HFFc6 (cell line): ENCODE results near the gene SPRN. TPM values are rescaled to one million over a fixed set of nuclear protein-coding genes. Genes with fewer than 3 reads are reported as not detected.

Experiments used
- DNase-seq: peaks from one replicate; pipeline ENCODE4 v3.0.0-alpha.2; 2018
- H3K27ac Mint-ChIP-seq: 2 replicates; pipeline ENCODE4 v1.8.0; 2020; ENCODE audit warnings: mild to moderate bottlenecking, mixed read lengths
- H3K27me3 Mint-ChIP-seq: 2 replicates; pipeline ENCODE4 v1.8.0; 2021; ENCODE audit warnings: mild to moderate bottlenecking, moderate library complexity, mixed read lengths; ENCODE audit not compliant: insufficient read depth
- H3K36me3 Mint-ChIP-seq: 2 replicates; pipeline ENCODE4 v1.8.0; 2021; ENCODE audit warnings: low read depth, mixed read lengths
- H3K4me1 Mint-ChIP-seq: 2 replicates; pipeline ENCODE4 v1.8.0; 2020; ENCODE audit warnings: low read depth, mixed read lengths
- H3K4me3 Mint-ChIP-seq: 2 replicates; pipeline ENCODE4 v1.8.0; 2020; ENCODE audit warnings: mild to moderate bottlenecking, moderate library complexity, mixed read lengths
- H3K9me3 Mint-ChIP-seq: 2 replicates; pipeline ENCODE4 v1.8.0; 2020; ENCODE audit warnings: mild to moderate bottlenecking, mixed read lengths
- CTCF ChIP-seq: fragments of 200-600 bp; sonication (generic); IDR thresholded peaks from 2 replicates; pipeline ENCODE4 v1.5.0; 2021; ENCODE audit warnings: antibody characterized with exemption, mild to moderate bottlenecking
- total RNA-seq, 6 experiments: library from RNA; stranded (reverse); fragmentation: NEBNext Ultra II Directional; extraction: Animal tissue kit (Norgen Biotek cat#: 25700); gene quantifications; 2 replicates in 1 of 6; 3 replicates in 5 of 6; pipeline ENCODE4 v1.2.3, GENCODE V29; 2021

Gene SPRN
- total RNA-seq, 6 experiments from 2014 or later: 0.31 to 2.9 (median 0.40) TPM

- Mint-ChIP-seq H3K4me3 (no peak overlapping the region), H3K4me1 (no peaks in the 10 kb centered on the region), H3K36me3 (no peaks in the 10 kb centered on the region; the same call in 1 of the 2 replicates), H3K9me3 (no peaks in the 10 kb centered on the region), H3K27me3 (peaks cover 2% of the 10 kb centered on the region; the same call in 1 of the 2 replicates), H3K27ac (no peak overlapping the region)
- DNase-seq: no peak
- TF ChIP-seq CTCF: no peak
Observed at GRCh38 chr10:133422223-133422806, 2.1 kb downstream of the SPRN start.

- no peak for TF ChIP-seq CTCF
- Mint-ChIP-seq H3K36me3 (no peaks in the 10 kb centered on the region; the same call in 1 of the 2 replicates), H3K4me1 (no peaks in the 10 kb centered on the region), H3K9me3 (no peaks in the 10 kb centered on the region), H3K27ac (no peak overlapping the region), H3K4me3 (no peak overlapping the region), H3K27me3 (peaks cover 2% of the 10 kb centered on the region; the same call in 1 of the 2 replicates)
- DNase-seq: no peak
Observed at GRCh38 chr10:133421336-133422222, 2.8 kb downstream of the SPRN start.

GRCh38 chr10:133420579-133420978, 3.8 kb downstream of the SPRN start:
- Mint-ChIP-seq H3K4me3 (no peak overlapping the region), H3K27ac (no peak overlapping the region), H3K36me3 (peaks cover 7% of the 10 kb centered on the region), H3K27me3 (peaks cover 2% of the 10 kb centered on the region; the same call in 1 of the 2 replicates), H3K9me3 (0 out of 2 replicates have a peak, but pooled peaks cover 1% of the 10 kb centered on the region), H3K4me1 (no peaks in the 10 kb centered on the region)
- DNase-seq: no peak
- TF ChIP-seq CTCF: no peak

GRCh38 chr10:133420028-133420427, 4.4 kb downstream of the SPRN start:
- H3K27ac Mint-ChIP-seq: no peak overlapping the region
- TF ChIP-seq CTCF: no peak
- H3K4me1 Mint-ChIP-seq: no peaks in the 10 kb centered on the region
- DNase-seq: no peak
- 0 out of 2 replicates have a peak, but pooled peaks cover 5% of the 10 kb centered on the region for H3K9me3 Mint-ChIP-seq
- peaks cover 2% of the 10 kb centered on the region; the same call in 1 of the 2 replicates for H3K27me3 Mint-ChIP-seq
- H3K4me3 Mint-ChIP-seq: no peak overlapping the region
- H3K36me3 Mint-ChIP-seq: peaks cover 13% of the 10 kb centered on the region

GRCh38 chr10:133419211-133419950, 5.0 kb downstream of the SPRN start:
- Mint-ChIP-seq H3K27me3 (peaks cover 2% of the 10 kb centered on the region; the same call in 1 of the 2 replicates), H3K27ac (no peak overlapping the region), H3K36me3 (peaks cover 16% of the 10 kb centered on the region), H3K4me1 (no peaks in the 10 kb centered on the region), H3K9me3 (0 out of 2 replicates have a peak, but pooled peaks cover 5% of the 10 kb centered on the region), H3K4me3 (no peak overlapping the region)
- no peak for DNase-seq
- no peak for TF ChIP-seq CTCF
